ENCODE measurements around the gene P3H2. TPM values are rescaled to one million over a fixed set of nuclear protein-coding genes. Genes with fewer than 3 reads are reported as not detected.

The P3H2 gene
- total and polyA plus RNA-seq, 2 experiments from 2014 or later, result 8.2 to 24.2 TPM

DNA sequence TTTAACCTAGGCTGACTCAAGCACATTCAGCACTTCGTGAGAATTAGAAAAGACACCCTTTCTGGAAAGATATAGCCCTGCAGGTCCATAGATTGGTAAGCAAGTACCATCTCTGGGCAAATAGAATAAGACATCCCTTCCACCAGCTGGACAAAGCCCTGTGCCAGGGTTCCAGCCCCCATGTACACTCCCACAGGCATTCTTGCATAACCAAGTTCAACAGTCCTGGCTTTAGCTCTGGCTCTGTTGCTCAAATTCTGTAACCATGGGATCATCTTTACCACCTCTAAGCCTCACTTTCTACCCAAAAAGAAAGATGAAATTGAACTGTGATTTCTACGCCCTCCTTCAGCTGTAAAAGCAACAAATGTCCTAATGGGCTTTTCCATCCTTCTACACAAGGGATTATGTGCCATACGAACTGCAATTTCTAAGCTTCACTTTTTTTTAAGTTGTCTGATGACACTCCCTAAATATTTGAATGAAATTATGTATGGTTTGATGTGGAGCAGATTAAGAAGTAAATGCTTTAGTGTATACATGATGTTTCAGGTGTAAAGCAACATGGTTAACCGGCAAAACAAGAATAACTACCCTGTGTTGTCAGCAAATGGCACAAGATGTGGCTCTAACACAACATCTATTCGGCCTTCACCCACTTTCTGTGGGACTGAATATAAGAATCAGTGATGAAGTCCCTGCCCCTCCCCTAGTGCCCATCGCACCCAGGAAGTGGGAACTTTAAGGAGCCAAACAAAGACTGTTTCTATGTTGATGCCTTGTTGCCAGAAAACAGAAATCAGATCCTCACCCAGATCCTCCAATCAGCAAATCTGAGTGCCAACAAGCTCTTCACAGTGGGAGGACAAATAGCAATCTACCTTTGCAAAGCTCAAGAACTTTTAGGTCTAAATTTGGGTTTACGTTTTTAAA lies 165.7 kb downstream of the P3H2 start:
- Histone ChIP-seq H4K20me1 (replicated peaks; ENCODE audit: insufficient read depth) (no peaks in the 10 kb centered on the region), H3K79me2 (replicated peaks; ENCODE audit: insufficient read depth) (no peaks in the 10 kb centered on the region), H3K4me3 (no peak overlapping the region), H2AFZ (no peak overlapping the region), H3K4me2 (no peak overlapping the region), H3K9me2 (ENCODE audit: insufficient read depth) (no peaks in the 10 kb centered on the region), H3F3A (replicated peaks; ENCODE audit: low read depth) (no peaks in the 10 kb centered on the region), H3K36me3 (ENCODE audit: insufficient read depth) (no peaks in the 10 kb centered on the region), H3K4me1 (ENCODE audit: insufficient read depth) (no peaks in the 10 kb centered on the region), H3K27me3 (ENCODE audit: insufficient read depth) (no peaks in the 10 kb centered on the region), H3K27ac (ENCODE audit: low read depth) (no peak overlapping the region)
- DNase-seq (ENCODE audit: low spot score) (no peak), ATAC-seq (no peak)
- TF ChIP-seq ZNF114 (CRISPR knock-in tag; IDR thresholded peaks at IDR 0.05) (no peak), ZNF331 (CRISPR knock-in tag; IDR thresholded peaks at IDR 0.05; ENCODE audit: low read depth) (no peak), JUNB (IDR thresholded peaks at IDR 0.05; ENCODE audit: unreplicated experiment) (no peak), POLR2AphosphoS5 (IDR thresholded peaks at IDR 0.05; ENCODE audit: low read depth) (no peak), NANOG (IDR thresholded peaks at IDR 0.05; ENCODE audit: borderline replicate concordance) (no peak), STAT1 (IDR thresholded peaks at IDR 0.05; ENCODE audit: unreplicated experiment) (no peak), CREB1 (CRISPR knock-in tag; IDR thresholded peaks at IDR 0.05; ENCODE audit: low read depth) (no peak)
- TF ChIP-seq, protein P1, sequence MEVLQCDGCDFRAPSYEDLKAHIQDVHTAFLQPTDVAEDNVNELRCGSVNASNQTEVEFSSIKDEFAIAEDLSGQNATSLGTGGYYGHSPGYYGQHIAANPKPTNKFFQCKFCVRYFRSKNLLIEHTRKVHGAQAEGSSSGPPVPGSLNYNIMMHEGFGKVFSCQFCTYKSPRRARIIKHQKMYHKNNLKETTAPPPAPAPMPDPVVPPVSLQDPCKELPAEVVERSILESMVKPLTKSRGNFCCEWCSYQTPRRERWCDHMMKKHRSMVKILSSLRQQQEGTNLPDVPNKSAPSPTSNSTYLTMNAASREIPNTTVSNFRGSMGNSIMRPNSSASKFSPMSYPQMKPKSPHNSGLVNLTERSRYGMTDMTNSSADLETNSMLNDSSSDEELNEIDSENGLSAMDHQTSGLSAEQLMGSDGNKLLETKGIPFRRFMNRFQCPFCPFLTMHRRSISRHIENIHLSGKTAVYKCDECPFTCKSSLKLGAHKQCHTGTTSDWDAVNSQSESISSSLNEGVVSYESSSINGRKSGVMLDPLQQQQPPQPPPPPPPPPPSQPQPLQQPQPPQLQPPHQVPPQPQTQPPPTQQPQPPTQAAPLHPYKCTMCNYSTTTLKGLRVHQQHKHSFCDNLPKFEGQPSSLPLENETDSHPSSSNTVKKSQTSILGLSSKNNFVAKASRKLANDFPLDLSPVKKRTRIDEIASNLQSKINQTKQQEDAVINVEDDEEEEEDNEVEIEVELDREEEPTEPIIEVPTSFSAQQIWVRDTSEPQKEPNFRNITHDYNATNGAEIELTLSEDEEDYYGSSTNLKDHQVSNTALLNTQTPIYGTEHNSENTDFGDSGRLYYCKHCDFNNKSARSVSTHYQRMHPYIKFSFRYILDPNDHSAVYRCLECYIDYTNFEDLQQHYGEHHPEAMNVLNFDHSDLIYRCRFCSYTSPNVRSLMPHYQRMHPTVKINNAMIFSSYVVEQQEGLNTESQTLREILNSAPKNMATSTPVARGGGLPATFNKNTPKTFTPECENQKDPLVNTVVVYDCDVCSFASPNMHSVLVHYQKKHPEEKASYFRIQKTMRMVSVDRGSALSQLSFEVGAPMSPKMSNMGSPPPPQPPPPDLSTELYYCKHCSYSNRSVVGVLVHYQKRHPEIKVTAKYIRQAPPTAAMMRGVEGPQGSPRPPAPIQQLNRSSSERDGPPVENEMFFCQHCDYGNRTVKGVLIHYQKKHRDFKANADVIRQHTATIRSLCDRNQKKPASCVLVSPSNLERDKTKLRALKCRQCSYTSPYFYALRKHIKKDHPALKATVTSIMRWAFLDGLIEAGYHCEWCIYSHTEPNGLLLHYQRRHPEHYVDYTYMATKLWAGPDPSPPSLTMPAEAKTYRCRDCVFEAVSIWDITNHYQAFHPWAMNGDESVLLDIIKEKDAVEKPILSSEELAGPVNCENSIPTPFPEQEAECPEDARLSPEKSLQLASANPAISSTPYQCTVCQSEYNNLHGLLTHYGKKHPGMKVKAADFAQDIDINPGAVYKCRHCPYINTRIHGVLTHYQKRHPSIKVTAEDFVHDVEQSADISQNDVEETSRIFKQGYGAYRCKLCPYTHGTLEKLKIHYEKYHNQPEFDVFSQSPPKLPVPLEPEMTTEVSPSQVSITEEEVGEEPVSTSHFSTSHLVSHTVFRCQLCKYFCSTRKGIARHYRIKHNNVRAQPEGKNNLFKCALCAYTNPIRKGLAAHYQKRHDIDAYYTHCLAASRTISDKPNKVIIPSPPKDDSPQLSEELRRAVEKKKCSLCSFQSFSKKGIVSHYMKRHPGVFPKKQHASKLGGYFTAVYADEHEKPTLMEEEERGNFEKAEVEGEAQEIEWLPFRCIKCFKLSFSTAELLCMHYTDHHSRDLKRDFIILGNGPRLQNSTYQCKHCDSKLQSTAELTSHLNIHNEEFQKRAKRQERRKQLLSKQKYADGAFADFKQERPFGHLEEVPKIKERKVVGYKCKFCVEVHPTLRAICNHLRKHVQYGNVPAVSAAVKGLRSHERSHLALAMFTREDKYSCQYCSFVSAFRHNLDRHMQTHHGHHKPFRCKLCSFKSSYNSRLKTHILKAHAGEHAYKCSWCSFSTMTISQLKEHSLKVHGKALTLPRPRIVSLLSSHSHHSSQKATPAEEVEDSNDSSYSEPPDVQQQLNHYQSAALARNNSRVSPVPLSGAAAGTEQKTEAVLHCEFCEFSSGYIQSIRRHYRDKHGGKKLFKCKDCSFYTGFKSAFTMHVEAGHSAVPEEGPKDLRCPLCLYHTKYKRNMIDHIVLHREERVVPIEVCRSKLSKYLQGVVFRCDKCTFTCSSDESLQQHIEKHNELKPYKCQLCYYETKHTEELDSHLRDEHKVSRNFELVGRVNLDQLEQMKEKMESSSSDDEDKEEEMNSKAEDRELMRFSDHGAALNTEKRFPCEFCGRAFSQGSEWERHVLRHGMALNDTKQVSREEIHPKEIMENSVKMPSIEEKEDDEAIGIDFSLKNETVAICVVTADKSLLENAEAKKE (CRISPR knock-in tag; IDR thresholded peaks at IDR 0.05), result no peak
- TF ChIP-seq, protein P2, sequence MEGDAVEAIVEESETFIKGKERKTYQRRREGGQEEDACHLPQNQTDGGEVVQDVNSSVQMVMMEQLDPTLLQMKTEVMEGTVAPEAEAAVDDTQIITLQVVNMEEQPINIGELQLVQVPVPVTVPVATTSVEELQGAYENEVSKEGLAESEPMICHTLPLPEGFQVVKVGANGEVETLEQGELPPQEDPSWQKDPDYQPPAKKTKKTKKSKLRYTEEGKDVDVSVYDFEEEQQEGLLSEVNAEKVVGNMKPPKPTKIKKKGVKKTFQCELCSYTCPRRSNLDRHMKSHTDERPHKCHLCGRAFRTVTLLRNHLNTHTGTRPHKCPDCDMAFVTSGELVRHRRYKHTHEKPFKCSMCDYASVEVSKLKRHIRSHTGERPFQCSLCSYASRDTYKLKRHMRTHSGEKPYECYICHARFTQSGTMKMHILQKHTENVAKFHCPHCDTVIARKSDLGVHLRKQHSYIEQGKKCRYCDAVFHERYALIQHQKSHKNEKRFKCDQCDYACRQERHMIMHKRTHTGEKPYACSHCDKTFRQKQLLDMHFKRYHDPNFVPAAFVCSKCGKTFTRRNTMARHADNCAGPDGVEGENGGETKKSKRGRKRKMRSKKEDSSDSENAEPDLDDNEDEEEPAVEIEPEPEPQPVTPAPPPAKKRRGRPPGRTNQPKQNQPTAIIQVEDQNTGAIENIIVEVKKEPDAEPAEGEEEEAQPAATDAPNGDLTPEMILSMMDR (conservative IDR thresholded peaks at IDR 0.05; ENCODE audit: low read depth in 2 of 2), result no peak
- TF ChIP-seq, protein P3, sequence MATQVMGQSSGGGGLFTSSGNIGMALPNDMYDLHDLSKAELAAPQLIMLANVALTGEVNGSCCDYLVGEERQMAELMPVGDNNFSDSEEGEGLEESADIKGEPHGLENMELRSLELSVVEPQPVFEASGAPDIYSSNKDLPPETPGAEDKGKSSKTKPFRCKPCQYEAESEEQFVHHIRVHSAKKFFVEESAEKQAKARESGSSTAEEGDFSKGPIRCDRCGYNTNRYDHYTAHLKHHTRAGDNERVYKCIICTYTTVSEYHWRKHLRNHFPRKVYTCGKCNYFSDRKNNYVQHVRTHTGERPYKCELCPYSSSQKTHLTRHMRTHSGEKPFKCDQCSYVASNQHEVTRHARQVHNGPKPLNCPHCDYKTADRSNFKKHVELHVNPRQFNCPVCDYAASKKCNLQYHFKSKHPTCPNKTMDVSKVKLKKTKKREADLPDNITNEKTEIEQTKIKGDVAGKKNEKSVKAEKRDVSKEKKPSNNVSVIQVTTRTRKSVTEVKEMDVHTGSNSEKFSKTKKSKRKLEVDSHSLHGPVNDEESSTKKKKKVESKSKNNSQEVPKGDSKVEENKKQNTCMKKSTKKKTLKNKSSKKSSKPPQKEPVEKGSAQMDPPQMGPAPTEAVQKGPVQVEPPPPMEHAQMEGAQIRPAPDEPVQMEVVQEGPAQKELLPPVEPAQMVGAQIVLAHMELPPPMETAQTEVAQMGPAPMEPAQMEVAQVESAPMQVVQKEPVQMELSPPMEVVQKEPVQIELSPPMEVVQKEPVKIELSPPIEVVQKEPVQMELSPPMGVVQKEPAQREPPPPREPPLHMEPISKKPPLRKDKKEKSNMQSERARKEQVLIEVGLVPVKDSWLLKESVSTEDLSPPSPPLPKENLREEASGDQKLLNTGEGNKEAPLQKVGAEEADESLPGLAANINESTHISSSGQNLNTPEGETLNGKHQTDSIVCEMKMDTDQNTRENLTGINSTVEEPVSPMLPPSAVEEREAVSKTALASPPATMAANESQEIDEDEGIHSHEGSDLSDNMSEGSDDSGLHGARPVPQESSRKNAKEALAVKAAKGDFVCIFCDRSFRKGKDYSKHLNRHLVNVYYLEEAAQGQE (IDR thresholded peaks at IDR 0.05; ENCODE audit: unreplicated experiment), result no peak
- TF ChIP-seq, protein P4, sequence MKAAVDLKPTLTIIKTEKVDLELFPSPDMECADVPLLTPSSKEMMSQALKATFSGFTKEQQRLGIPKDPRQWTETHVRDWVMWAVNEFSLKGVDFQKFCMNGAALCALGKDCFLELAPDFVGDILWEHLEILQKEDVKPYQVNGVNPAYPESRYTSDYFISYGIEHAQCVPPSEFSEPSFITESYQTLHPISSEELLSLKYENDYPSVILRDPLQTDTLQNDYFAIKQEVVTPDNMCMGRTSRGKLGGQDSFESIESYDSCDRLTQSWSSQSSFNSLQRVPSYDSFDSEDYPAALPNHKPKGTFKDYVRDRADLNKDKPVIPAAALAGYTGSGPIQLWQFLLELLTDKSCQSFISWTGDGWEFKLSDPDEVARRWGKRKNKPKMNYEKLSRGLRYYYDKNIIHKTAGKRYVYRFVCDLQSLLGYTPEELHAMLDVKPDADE (IDR thresholded peaks at IDR 0.05), result no peak
- Mint-ChIP-seq H3K9me3 (no peaks in the 10 kb centered on the region), H3K36me3 (ENCODE audit: low read depth) (no peaks in the 10 kb centered on the region; the same call in 1 of the 3 replicates), H3K4me1 (no peaks in the 10 kb centered on the region; the same call in 2 of the 3 replicates), H3K27me3 (ENCODE audit: insufficient read depth, low read depth, poor library complexity) (peaks cover 2% of the 10 kb centered on the region), H3K4me3 (no peak overlapping the region), H3K27ac (no peak overlapping the region)

Data from GM23338 (cell line).